Measurements from ENCODE around the gene RNF144A. TPM values are rescaled to one million over a fixed set of nuclear protein-coding genes. Genes with fewer than 3 reads are reported as not detected.

The RNF144A gene
- total RNA-seq: 16.9 TPM
- long read RNA-seq, full-length matches to known transcripts: 5 of 9 reads
- long read RNA-seq, partial matches to known transcripts: 1 of 9 reads
- long read RNA-seq, other reads (novel, unspliced or antisense): 3 of 9 reads

GRCh38 chr2:6917071-6917760 lies at the start of gene RNF144A:
Gene RNF144A (plus strand): TSS chr2:6917412. CDS start chr2:6996927, 79,515 bp downstream.
- DNase-seq (ENCODE audit: missing footprints): peak; percentile 88
- intact Hi-C loops (cut with DNase I): loop anchor here (5.0 kb wide), 2 partner anchors 50 to 110 kb away; partner anchors contain the start of gene CMPK2
- peak; percentile 86 for ATAC-seq

GRCh38 chr2:6872394-6872793 lies 44.8 kb upstream of the RNF144A start:
- ATAC-seq: no peak
- no peak for DNase-seq (ENCODE audit: missing footprints)
- intact Hi-C loops (cut with DNase I): no loop called here

DNA sequence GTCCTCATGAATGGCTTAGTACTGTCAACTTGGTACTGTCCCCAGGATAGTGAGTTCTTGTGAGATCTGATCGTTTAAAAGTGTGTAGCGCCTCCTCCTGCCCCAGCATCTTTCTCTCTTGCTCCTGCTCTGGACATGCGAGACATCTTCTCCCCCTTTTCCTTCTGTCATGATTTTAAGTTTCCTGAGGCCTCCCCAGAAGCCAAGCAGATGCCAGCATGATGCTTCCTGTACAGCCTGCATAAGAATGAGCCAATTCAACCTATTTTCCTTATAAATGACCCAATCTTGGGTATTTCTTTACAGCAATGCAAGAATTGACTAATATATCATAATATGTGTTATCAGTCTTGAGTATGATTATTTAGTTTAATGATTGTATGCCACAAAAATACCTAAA lies 43.2 kb upstream of the RNF144A start:
- ATAC-seq: no peak
- intact Hi-C loops (cut with DNase I): no loop called here

GRCh38 chr2:6876309-6876708 lies 40.9 kb upstream of the RNF144A start:
- intact Hi-C loops (cut with DNase I): no loop called here
- DNase-seq (ENCODE audit: missing footprints) (no peak), ATAC-seq (no peak)

More for the DNA sequence above, 43.2 kb upstream of the RNF144A start:
- no peak for DNase-seq (ENCODE audit: missing footprints)

- intact Hi-C loops (cut with DNase I): no loop called here
- no peak for DNase-seq (ENCODE audit: missing footprints)
- peak; percentile 60 for ATAC-seq
These were observed 39.6 kb upstream of the RNF144A start, which contains the start of gene RSAD2 for GRCh38 chr2:6877402-6878304. Gene RSAD2 (plus strand): TSS chr2:6877777. CDS start chr2:6877801, 24 bp downstream.

- no peak for DNase-seq (ENCODE audit: missing footprints)
- ATAC-seq: no peak
- intact Hi-C loops (cut with DNase I): no loop called here
These were observed 38.7 kb upstream of the RNF144A start for GRCh38 chr2:6878549-6878948.

GRCh38 chr2:6879011-6879410 lies 38.2 kb upstream of the RNF144A start:
- intact Hi-C loops (cut with DNase I): no loop called here
- DNase-seq (ENCODE audit: missing footprints): no peak
- no peak for ATAC-seq

DNA sequence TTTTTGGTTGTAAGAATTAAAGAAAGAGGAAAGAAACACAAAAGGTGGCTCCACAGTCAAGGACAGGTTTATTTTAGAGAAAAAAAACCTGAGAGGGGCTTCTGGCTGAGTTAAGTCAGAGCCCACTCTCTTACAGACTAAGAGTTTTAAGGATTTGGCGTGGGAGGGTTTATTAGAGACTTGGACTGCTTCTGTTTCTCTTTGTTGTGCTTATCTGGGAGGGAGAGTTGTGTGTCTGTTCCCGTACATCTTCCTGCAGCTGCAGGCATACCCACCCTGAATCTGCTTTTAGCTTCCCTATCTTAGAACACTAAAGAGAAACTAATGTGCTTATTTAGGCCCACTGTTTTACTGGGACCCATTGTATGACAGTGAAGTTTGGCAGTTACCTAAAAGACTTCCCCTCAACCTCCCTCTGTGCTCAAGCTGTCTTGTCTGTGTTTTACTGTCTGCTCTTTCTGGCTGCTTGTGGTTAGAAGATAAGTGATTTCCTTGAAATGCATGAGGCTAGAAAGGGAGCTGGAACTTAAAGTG lies 36.9 kb upstream of the RNF144A start:
- no peak for DNase-seq (ENCODE audit: missing footprints)
- ATAC-seq: no peak
- intact Hi-C loops (cut with DNase I): no loop called here

DNA sequence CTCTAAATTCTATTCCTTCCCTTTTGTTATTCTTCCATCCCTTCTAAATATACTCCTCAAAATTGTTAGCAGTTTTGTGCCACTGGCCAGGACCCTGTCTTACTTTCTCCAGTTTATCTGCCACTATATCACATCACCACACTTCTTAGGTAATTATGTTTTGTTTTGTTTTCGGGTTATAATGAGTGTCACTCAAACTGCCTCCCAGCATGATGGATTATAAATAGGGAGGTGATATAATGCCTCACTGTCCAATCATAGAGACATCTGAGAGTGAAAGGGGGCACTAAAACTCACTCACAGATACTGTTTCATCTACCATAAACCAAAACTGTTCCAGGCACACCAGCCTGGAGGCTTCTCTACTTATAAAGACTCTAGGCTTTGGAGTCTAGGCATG lies 36.2 kb upstream of the RNF144A start:
- DNase-seq (ENCODE audit: missing footprints) (no peak), ATAC-seq (no peak)
- intact Hi-C loops (cut with DNase I): no loop called here

DNA sequence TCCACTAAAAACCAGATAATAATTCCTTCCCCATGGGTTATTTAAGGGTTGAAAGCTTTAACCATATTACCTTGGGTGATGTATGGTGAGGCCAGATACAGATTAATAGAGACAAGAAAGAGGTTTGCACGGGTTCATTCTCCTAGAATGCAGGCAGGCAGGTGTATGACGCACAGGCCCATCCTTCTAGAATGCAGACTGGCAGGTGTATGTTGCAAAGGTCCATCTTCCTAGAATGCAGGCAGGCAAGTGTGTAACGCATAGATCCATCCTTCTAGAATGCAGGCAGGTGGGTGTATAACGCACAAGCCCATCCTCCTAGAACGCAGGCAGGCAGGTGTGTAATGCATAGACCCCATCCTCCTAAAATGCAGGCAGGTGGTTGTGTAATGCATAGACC lies 35.7 kb upstream of the RNF144A start:
- ATAC-seq (no peak), DNase-seq (ENCODE audit: missing footprints) (no peak)
- intact Hi-C loops (cut with DNase I): no loop called here

- intact Hi-C loops (cut with DNase I): no loop called here
- ATAC-seq (peak; percentile 28), DNase-seq (ENCODE audit: missing footprints) (no peak)
These were observed 33.6 kb upstream of the RNF144A start for GRCh38 chr2:6883448-6884122.

DNA sequence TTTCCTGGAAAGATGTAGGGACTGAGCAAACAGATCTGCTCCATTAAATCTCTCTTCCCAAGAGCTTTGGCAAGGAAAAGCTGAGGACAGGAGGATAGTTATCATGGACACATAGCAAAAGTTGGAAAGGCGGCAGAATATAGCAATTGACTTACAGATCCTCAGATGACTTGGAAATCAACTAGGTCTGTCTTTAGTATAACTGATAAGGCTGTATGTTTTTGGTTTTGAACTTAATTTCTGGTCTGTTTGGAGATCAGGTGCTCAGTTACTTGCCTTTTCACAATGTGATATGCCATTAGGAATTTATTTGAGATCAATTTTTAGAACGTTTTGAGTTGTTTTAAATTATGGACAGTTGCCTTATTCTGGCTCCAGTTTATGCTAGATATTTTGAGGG lies 31.7 kb upstream of the RNF144A start:
- DNase-seq (ENCODE audit: missing footprints): no peak
- intact Hi-C loops (cut with DNase I): no loop called here
- no peak for ATAC-seq

DNA sequence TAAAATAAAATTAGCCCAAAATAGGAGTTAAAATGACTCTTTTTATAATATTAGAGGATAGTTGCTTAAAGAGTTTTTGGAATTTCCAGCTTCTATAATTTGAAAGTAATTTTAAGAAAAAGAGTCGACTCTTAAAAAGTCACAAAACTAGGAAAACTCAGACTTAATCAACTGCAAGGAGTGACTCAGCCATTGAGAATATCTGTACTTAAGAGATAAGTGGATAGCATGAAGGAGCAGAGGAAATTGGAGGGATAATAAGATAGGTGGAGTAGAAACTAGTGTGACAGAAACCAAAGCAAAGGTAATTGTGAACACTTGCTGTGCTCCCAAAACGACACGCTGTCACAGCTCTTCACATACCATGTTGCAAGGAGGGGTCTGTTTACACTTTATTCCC lies 31.2 kb upstream of the RNF144A start:
- DNase-seq (ENCODE audit: missing footprints): no peak
- no peak for ATAC-seq
- intact Hi-C loops (cut with DNase I): no loop called here

- no peak for ATAC-seq
- intact Hi-C loops (cut with DNase I): no loop called here
These were observed 29.4 kb upstream of the RNF144A start for GRCh38 chr2:6887751-6888192.

GRCh38 chr2:6888724-6889123 lies 28.5 kb upstream of the RNF144A start:
- intact Hi-C loops (cut with DNase I): no loop called here
- DNase-seq (ENCODE audit: missing footprints) (no peak), ATAC-seq (no peak)

More at GRCh38 chr2:6887751-6888192, 29.4 kb upstream of the RNF144A start:
- no peak for DNase-seq (ENCODE audit: missing footprints)

- ATAC-seq (no peak), DNase-seq (ENCODE audit: missing footprints) (no peak)
- intact Hi-C loops (cut with DNase I): no loop called here
These were observed 23.2 kb upstream of the RNF144A start for GRCh38 chr2:6893876-6894482.

- no peak for DNase-seq (ENCODE audit: missing footprints)
- intact Hi-C loops (cut with DNase I): loop anchor here (1.0 kb wide), 1 partner anchor 147 kb away; no protein-coding TSS in a partner anchor
- ATAC-seq: peak; percentile 48
These were observed 20.1 kb upstream of the RNF144A start for GRCh38 chr2:6896930-6897759.

All from Right ventricle myocardium inferior (tissue), 1 donor.